ENCODE results near the gene GALNT18. TPM values are rescaled to one million over a fixed set of nuclear protein-coding genes. Genes with fewer than 3 reads are reported as not detected.

GALNT18 gene
- total and polyA plus RNA-seq, 4 donors, result 2.1 to 11.0 (median 3.8) TPM

GRCh38 chr11:11270236-11270775, 351.5 kb downstream of the GALNT18 start:
- Histone ChIP-seq H3K36me3 (ENCODE audit: control insufficient read depth in 4 of 4, insufficient read depth in 3 of 4, low read depth in 1 of 4, low read length in 3 of 4) (peaks cover 0 to 16% (median 2%) of the 10 kb centered on the region in 4 donors), H3K4me1 (ENCODE audit: control insufficient read depth in 4 of 4, insufficient read depth in 4 of 4, low read length in 3 of 4) (no peaks in the 10 kb centered on the region), H3K9me3 (ENCODE audit: control insufficient read depth in 4 of 4, low read length in 3 of 4) (no peaks in the 10 kb centered on the region), H3K9ac (ENCODE audit: low read depth in 1 of 2, low read length in 2 of 2) (no peak overlapping the region), H3K4me3 (ENCODE audit: low read depth in 1 of 3, low read length in 3 of 3) (no peak overlapping the region), H3K27me3 (ENCODE audit: control insufficient read depth in 4 of 4, insufficient read depth in 4 of 4, low read length in 3 of 4) (no peaks in the 10 kb centered on the region), H3K27ac (ENCODE audit: low read depth in 1 of 2, low read length in 2 of 2) (no peak overlapping the region)
- no peak for DNase-seq (ENCODE audit: low spot score)
- TF ChIP-seq SP1 (IDR thresholded peaks at IDR 0.05) (no peak), FOXA2 (IDR thresholded peaks at IDR 0.05) (no peak), FOXA1 (IDR thresholded peaks at IDR 0.05) (no peak), JUND (IDR thresholded peaks at IDR 0.05) (no peak), EGR1 (IDR thresholded peaks at IDR 0.05; ENCODE audit: low read depth in 2 of 2) (no peak), NR2F2 (IDR thresholded peaks at IDR 0.05) (no peak), RAD21 (IDR thresholded peaks at IDR 0.05) (no peak)
- 93% methylated on average over 6 of the region's 6 CpGs for WGBS

- Histone ChIP-seq H3K27ac (ENCODE audit: low read depth in 1 of 2, low read length in 2 of 2) (no peak overlapping the region), H3K9ac (ENCODE audit: low read depth in 1 of 2, low read length in 2 of 2) (no peak overlapping the region), H3K4me1 (ENCODE audit: control insufficient read depth in 4 of 4, insufficient read depth in 4 of 4, low read length in 3 of 4) (no peaks in the 10 kb centered on the region), H3K4me3 (ENCODE audit: low read depth in 1 of 3, low read length in 3 of 3) (no peak overlapping the region), H3K27me3 (ENCODE audit: control insufficient read depth in 4 of 4, insufficient read depth in 4 of 4, low read length in 3 of 4) (no peaks in the 10 kb centered on the region), H3K36me3 (ENCODE audit: control insufficient read depth in 4 of 4, insufficient read depth in 3 of 4, low read depth in 1 of 4, low read length in 3 of 4) (peaks cover 0 to 18% (median 2%) of the 10 kb centered on the region in 4 donors), H3K9me3 (ENCODE audit: control insufficient read depth in 4 of 4, low read length in 3 of 4) (no peaks in the 10 kb centered on the region)
- no peak for TF ChIP-seq NR2F2 (IDR thresholded peaks at IDR 0.05)
- TF ChIP-seq FOXA2 (IDR thresholded peaks at IDR 0.05), result no peak
- TF ChIP-seq SP1 (IDR thresholded peaks at IDR 0.05), result no peak
- TF ChIP-seq ATF3 (IDR thresholded peaks at IDR 0.05), result no peak
- no peak for TF ChIP-seq HNF4G (IDR thresholded peaks at IDR 0.05)
- TF ChIP-seq FOXA1 (IDR thresholded peaks at IDR 0.05), result no peak
- TF ChIP-seq HNF4A (conservative IDR thresholded peaks at IDR 0.05), result no peak
- no peak for TF ChIP-seq YY1 (IDR thresholded peaks at IDR 0.05)
- no peak for TF ChIP-seq CTCF (IDR thresholded peaks at IDR 0.05; ENCODE audit: low read depth, low read length, missing input control)
- TF ChIP-seq JUND (IDR thresholded peaks at IDR 0.05), result no peak
- TF ChIP-seq REST (IDR thresholded peaks at IDR 0.05), result no peak
- TF ChIP-seq RXRA (IDR thresholded peaks at IDR 0.05), result no peak
- TF ChIP-seq TAF1 (conservative IDR thresholded peaks at IDR 0.05), result no peak
- TF ChIP-seq ZBTB33 (IDR thresholded peaks at IDR 0.05), result no peak
- TF ChIP-seq MAX (IDR thresholded peaks at IDR 0.05), result no peak
- no peak for DNase-seq (ENCODE audit: low spot score)
- WGBS, result 94% methylated on average over 5 of the region's 5 CpGs
These were observed 353.1 kb downstream of the GALNT18 start for GRCh38 chr11:11268706-11269105.

Data from liver (tissue), 9 donors.